ENCODE results near the gene MSRB1.

- TF ChIP-seq SPI1 (IDR thresholded peaks at IDR 0.05; ENCODE audit: borderline replicate concordance, low read depth) (no peak), CTCF (IDR thresholded peaks at IDR 0.05; ENCODE audit: insufficient read depth, low read length) (no peak)
These were observed 42.6 kb upstream of the MSRB1 start for GRCh38 chr16:1985466-1986150.

Measured in HL-60 (cell line).